HepG2 (cell line): ENCODE results near the gene CTAG2. TPM values are rescaled to one million over a fixed set of nuclear protein-coding genes. Genes with fewer than 3 reads are reported as not detected.
"Not testable (repeated sequence)": the region's sequence is repeated elsewhere in the genome, so short reads cannot be mapped to it uniquely, and the experiment has no call there.

Source experiments
- ATAC-seq: fragments of 200-7000 bp; cut with Tn5 transposase; 3 replicates; pipeline ENCODE4 v1.9.1; 2020; ENCODE audit warnings: mild to moderate bottlenecking, moderate library complexity
- BruUV-seq: library from RNA; stranded (reverse); fragments of 400-500 nt; replicated peaks from 2 replicates; lab custom pipeline; 2021; lab: Mats Ljungman, UMichigan
- CTCF ChIA-PET: fragments of 300-600 bp; formaldehyde crosslinking; extraction: SDS; loops from one replicate; lab custom pipeline; 2021; ENCODE audit warnings: low total read pairs, inconsistent platforms, low intra/inter-chr PET ratio; lab: Yijun Ruan, JAX
- POLR2A ChIA-PET: fragments of 350-600 bp; sonication (Branson Sonifier 250); formaldehyde crosslinking; loops from one replicate; lab custom pipeline; 2020; ENCODE audit warnings: antibody characterized with exemption, inconsistent platforms; lab: Yijun Ruan, JAX
- DNase-seq: peaks from one replicate; pipeline ENCODE4 v3.0.0-alpha.2; 2015; ENCODE audit warnings: low spot score
- FAIRE-seq: peaks from 3 replicates; lab custom pipeline; 2011; peaks lifted over from hg19 to GRCh38; lab: Jason Lieb, UNC
- H2AFZ ChIP-seq: one replicate; pipeline ENCODE4 v1.6.1; 2011; ENCODE audit warnings: low read length, inconsistent platforms
- H3K27ac ChIP-seq: fragments of 300-600 bp; 3 replicates; pipeline ENCODE4 v1.8.0; 2011; ENCODE audit warnings: mixed run types, mild to moderate bottlenecking, mixed read lengths, low read length, inconsistent platforms; ENCODE audit not compliant: insufficient read depth; ENCODE audit errors: extremely low read length
- H3K27me3 ChIP-seq, 2 experiments: fragments of 200-600 bp in 1 of 2; 2 replicates in 1 of 2; 3 replicates in 1 of 2; pipeline versions ENCODE4 v1.6.0 to v1.8.0; 2011; ENCODE audit warnings: low read length in 2 of 2, mild to moderate bottlenecking in 2 of 2, moderate library complexity in 2 of 2, inconsistent platforms in 1 of 2; ENCODE audit not compliant: insufficient read depth in 2 of 2, control insufficient read depth in 1 of 2
- H3K36me3 ChIP-seq, 2 experiments: fragments of 200-600 bp in 1 of 2; replicated peaks in 1 of 2; 2 replicates in 1 of 2; 3 replicates in 1 of 2; pipeline versions ENCODE4 v1.5.1 to v1.8.0; 2011; ENCODE audit warnings: low read length in 2 of 2, inconsistent platforms in 1 of 2; ENCODE audit not compliant: insufficient read depth in 2 of 2, control insufficient read depth in 1 of 2
- H3K4me1 ChIP-seq: 2 replicates; pipeline ENCODE4 v1.5.1; 2012; ENCODE audit warnings: low read length, inconsistent platforms; ENCODE audit not compliant: insufficient read depth
- H3K4me2 ChIP-seq: 2 replicates; pipeline ENCODE4 v1.6.0; 2011; ENCODE audit warnings: low read depth, low read length, inconsistent platforms
- H3K4me3 ChIP-seq, 3 experiments: fragments of 200-600 bp in 1 of 3; sonication (generic), shearing (Covaris generic) in 1 of 3; replicated peaks in 1 of 3; 2 replicates each; pipeline ENCODE4 v1.5.1; 2011 to 2016; ENCODE audit warnings: low read length in 3 of 3, inconsistent platforms in 2 of 3, low read depth in 2 of 3, mild to moderate bottlenecking in 2 of 3, control low read depth in 1 of 3, mixed read lengths in 1 of 3; ENCODE audit not compliant: insufficient read depth in 1 of 3
- H3K79me2 ChIP-seq: one replicate; pipeline ENCODE4 v1.6.1; 2011; ENCODE audit warnings: low read length, inconsistent platforms; ENCODE audit not compliant: insufficient read depth
- H3K9ac ChIP-seq: 2 replicates; pipeline ENCODE4 v1.6.0; 2011; ENCODE audit warnings: mild to moderate bottlenecking, low read depth, low read length, inconsistent platforms; ENCODE audit not compliant: insufficient read depth
- H3K9me3 ChIP-seq: 2 replicates; pipeline ENCODE4 v1.5.1; 2012; ENCODE audit warnings: mild to moderate bottlenecking, low read length
- H4K20me1 ChIP-seq: 2 replicates; pipeline ENCODE4 v1.6.0; 2011; ENCODE audit warnings: inconsistent platforms, mild to moderate bottlenecking, low read length, moderate library complexity; ENCODE audit not compliant: insufficient read depth
- ATF2 ChIP-seq: sonication (generic); formaldehyde crosslinking; IDR thresholded peaks from 2 replicates; pipeline ENCODE4 v1.4.0; 2020; ENCODE audit warnings: missing genetic modification reagents
- SUZ12 ChIP-seq: fragments of 150-350 bp; IDR thresholded peaks from 2 replicates; pipeline ENCODE4 v1.6.1; 2014; ENCODE audit warnings: low read depth, low read length
- ZBTB7B ChIP-seq: sonication (generic); formaldehyde crosslinking; IDR thresholded peaks from 2 replicates; pipeline ENCODE4 v1.4.0; 2020; ENCODE audit warnings: missing genetic modification reagents
- ZNF256 ChIP-seq: sonication (generic); formaldehyde crosslinking; conservative IDR thresholded peaks from 2 replicates; pipeline ENCODE4 v1.4.0; 2020; ENCODE audit warnings: missing genetic modification reagents
- ZNF335 ChIP-seq: sonication (generic); formaldehyde crosslinking; IDR thresholded peaks from 2 replicates; pipeline ENCODE4 v1.4.0; 2020; ENCODE audit warnings: missing genetic modification reagents
- WGBS: methylation state at CpG from one replicate; pipeline ENCODE4 v1.1.6; 2017; ENCODE audit warnings: low lambda C conversion rate; 5-methylcytosine and 5-hydroxymethylcytosine counted together
- in situ Hi-C: cut with HindIII; loops from 2 replicates; pipeline ENCODE4 v1.10.0; 2017; ENCODE audit warnings: low pct_unique_long_range_greater_than_20kb; ENCODE audit not compliant: extremely low pct_ligation_motif_present
- intact Hi-C: fragments of 100-400 bp; cut with micrococcal nuclease; formaldehyde crosslinking; loops from one replicate; pipeline ENCODE4 v1.10.0; 2022; ENCODE audit not compliant: unreplicated experiment
- polyA plus RNA-seq, 8 experiments: library from polyadenylated mRNA; depleted of rRNA in 3 of 8; stranded (reverse) in 7 of 8; unstranded in 1 of 8; fragments of >200 nt; fragmentation: Illumina TruSeq in 4 of 8; extraction: Trizol in 4 of 8; gene quantifications; 2 replicates each; pipeline versions ENCODE4 v1.2.1 to v1.2.3, GENCODE V29; 2011 to 2016; ENCODE audit warnings: low read depth in 4 of 8, missing spikeins in 1 of 8, mixed read lengths in 1 of 8; ENCODE audit not compliant: insufficient read depth in 1 of 8
- total RNA-seq, 5 experiments: library from RNA; depleted of rRNA; stranded (reverse); fragments of >200 nt; fragmentation: Illumina TruSeq; extraction: Trizol; gene quantifications; 2 replicates each; pipeline ENCODE4 v1.2.3, GENCODE V29; 2016; ENCODE audit warnings: low read depth in 1 of 5

The CTAG2 gene
- total and polyA plus RNA-seq, 2 of the 13 experiments (the other 11 are each of a cell fraction or from before 2014, with no cell fraction given): not detected

GRCh38 chrX:154648931-154649330, 4.4 kb downstream of the CTAG2 start (continued):
- no peak for TF ChIP-seq ATF2 (CRISPR knock-in tag)
- no peak for TF ChIP-seq ZNF256
- no peak for TF ChIP-seq ZNF335 (CRISPR knock-in tag)
- TF ChIP-seq ZBTB7B: no peak
- TF ChIP-seq SUZ12: no peak

GRCh38 chrX:154645745-154646378, 7.5 kb downstream of the CTAG2 start:
- ATAC-seq, H3K9ac ChIP-seq, H3K4me2 ChIP-seq, BruUV-seq, FAIRE-seq, H3K4me1 ChIP-seq, H2AFZ ChIP-seq, DNase-seq, H3K27ac ChIP-seq, H3K4me3 ChIP-seq, POLR2A ChIA-PET, intact Hi-C loops, H3K79me2 ChIP-seq, H3K27me3 ChIP-seq, H4K20me1 ChIP-seq, in situ Hi-C loops, H3K9me3 ChIP-seq, H3K36me3 ChIP-seq, CTCF ChIA-PET: not testable (repeated sequence)
- no CpG with 5 or more reads among the region's 24 CpGs for WGBS

- H3K27ac ChIP-seq, in situ Hi-C loops, H3K4me2 ChIP-seq, H3K36me3 ChIP-seq, DNase-seq, intact Hi-C loops, H3K9ac ChIP-seq, BruUV-seq, POLR2A ChIA-PET, H3K4me3 ChIP-seq, H2AFZ ChIP-seq, H3K9me3 ChIP-seq, H3K27me3 ChIP-seq, H4K20me1 ChIP-seq, ATAC-seq, H3K4me1 ChIP-seq, FAIRE-seq, CTCF ChIA-PET, H3K79me2 ChIP-seq: not testable (repeated sequence)
- WGBS: no CpG with 5 or more reads among the region's 31 CpGs
Observed at GRCh38 chrX:154643708-154644107, 9.7 kb downstream of the CTAG2 start.

GRCh38 chrX:154641740-154642139, 11.6 kb downstream of the CTAG2 start:
- FAIRE-seq, POLR2A ChIA-PET, H3K79me2 ChIP-seq, H3K9ac ChIP-seq, ATAC-seq, DNase-seq, H3K27ac ChIP-seq, BruUV-seq, H4K20me1 ChIP-seq, H3K36me3 ChIP-seq, H3K4me2 ChIP-seq, intact Hi-C loops, CTCF ChIA-PET, H3K27me3 ChIP-seq, H3K4me3 ChIP-seq, in situ Hi-C loops, H3K4me1 ChIP-seq, H3K9me3 ChIP-seq, H2AFZ ChIP-seq: not testable (repeated sequence)
- no CpG with 5 or more reads among the region's 10 CpGs for WGBS
